ENCODE data around the gene MTCL1.
A peak's percentile ranks its signal among the peaks of the same experiment; 100 is the strongest.

Gene MTCL1

GRCh38 chr18:8688216-8688800 is 17.0 kb upstream of the MTCL1 start:
- no peak for DNase-seq

GRCh38 chr18:8688816-8689215 is 16.5 kb upstream of the MTCL1 start:
- DNase-seq, result no peak

GRCh38 chr18:8689517-8689916 is 15.8 kb upstream of the MTCL1 start:
- no peak for DNase-seq

DNA sequence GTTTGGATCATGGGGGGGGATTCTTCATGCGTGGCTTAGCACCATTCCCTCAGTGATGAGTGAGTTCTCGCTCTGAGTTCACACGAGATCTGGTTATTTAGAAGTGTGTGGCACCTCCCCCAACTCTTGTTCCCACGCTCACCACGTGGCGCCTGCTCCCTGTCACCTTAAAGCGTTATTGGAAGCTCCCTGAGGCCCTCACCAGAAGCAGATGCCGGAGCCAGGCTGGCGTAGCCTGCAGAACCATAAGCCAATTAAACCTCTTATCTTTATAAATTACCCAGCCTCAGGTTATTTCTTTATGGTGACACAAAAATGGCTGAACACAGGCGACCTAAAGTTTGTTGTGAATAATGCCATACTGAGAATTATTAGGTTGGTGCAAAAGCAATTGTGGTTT is 10.5 kb upstream of the MTCL1 start:
- DNase-seq, result no peak

DNA sequence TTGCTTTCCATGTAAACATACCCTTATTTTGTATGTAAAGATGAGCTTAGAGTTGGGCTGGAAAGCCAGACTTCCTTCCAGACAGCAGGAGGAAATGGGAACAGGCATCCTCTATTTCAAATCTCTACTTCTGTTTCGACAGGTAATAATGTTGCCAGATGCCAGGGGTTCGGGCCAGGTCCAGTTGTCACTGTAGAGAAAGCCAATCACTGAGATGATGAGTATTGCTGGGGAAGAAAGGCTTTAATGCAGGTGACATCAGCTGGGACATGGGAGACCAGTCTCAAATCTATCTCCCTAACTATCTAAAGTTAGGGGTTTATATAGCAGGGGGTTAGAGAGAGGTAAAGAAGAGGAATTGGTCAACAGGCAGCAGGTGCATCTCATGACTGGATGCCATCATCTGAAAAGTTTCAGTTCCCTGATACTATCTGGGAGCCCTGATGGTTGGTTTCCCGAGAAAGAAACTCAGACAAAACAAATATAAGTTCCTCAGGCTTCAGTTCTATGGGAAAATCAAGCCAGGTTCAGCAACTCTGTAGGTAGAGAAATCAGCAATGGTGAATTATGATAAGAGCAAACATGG is 9.3 kb upstream of the MTCL1 start:
- no peak for DNase-seq

DNA sequence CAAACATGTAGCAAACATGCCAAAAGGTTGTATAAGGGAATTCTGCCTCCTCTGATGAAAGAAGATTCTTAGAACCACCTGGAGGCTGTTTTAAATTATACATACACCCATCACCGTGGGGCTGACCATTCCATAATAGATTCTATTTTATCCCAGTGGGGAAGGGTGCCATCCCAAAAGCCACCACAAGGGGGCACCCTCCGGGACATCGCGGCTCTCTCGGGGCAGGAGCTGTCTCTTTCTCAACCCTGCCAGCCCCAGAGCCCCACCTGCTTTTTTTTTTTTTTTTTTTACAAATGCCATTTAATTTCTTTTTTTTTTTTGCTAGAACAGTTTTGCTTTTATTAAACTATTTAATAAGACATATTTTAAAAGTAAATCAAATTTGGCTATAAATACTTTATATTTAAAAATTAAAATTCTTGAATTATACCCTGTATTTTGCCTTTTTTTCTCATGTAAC is 8.6 kb upstream of the MTCL1 start:
- DNase-seq, result peak; percentile 81

DNA sequence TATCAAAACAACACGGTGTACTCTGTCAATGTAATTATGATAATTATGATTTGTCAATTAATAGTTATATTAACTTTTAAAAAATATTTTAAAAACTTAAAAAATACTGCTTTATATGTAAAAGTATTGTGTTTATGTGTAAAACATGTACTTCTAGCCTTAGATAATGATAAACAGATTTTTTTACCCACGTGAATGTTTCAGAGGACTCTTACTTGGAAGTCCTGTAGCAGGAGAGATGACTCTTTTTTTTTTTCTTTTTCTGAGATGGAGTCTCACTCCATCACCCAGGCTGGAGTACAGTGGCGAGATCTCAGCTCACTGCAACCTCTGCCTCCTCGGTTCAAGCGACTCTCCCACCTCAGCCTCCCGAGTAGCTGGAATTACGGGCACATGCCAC is 6.2 kb upstream of the MTCL1 start:
- DNase-seq, result no peak

GRCh38 chr18:8699948-8700347 is 5.4 kb upstream of the MTCL1 start:
- peak; percentile 21 for DNase-seq

DNA sequence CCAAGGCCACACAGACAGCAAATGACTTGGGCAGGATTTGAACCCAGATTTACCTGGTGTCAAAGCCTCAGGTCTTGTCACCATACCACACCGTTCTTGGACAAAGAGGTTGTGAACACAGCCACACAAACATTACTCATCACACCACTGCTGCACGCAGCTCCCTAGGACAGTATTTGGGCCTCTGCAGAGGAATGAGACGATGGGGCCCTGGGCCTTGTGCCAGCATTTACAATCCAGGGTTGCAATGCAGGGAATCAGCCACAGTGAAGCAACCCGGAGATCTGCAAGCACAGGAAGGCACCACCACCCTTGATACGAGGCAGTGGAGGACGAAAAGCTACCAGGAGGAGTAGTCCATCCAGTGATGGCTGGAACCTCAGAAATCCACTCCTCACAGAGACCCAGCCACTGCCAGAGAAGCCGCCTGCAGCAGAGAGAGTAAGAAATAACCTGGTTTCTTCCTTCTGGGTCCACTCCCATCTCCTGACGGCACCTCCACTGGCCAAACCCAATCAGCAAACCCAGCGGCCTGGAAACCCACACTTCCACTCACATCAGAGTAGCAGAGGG is 3.7 kb upstream of the MTCL1 start:
- no peak for DNase-seq

GRCh38 chr18:8702668-8703067 is 2.7 kb upstream of the MTCL1 start:
- no peak for DNase-seq

DNA sequence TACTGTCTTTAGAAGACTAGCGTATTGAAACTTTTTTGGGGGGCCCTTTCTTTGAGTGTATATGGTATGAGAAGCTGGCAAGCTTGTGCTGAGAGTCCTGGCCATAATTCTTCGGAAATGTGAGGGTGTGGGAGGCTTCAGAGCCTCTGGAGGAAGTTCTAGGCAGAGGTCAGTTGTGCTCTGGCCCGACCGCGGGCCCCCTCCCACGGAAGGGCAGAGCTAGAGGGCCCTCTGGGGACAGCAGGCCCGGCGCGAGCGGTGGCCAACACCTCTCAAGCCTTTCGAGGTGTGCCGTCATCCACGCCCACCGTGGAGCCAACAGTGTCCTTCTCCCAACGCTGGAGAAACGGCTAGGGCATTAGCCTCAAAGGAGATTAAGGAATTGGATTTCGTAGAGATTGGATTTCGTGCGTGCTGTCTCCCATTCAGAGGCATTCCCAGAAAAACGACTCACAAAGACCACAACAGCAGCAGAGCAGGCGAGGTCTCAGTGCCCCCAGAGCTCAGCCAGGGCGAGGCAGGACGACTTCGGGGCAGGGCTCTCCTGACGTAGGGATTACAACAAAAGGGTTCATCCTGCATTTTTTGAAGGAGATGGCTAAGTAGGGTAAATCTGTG is 2.2 kb upstream of the MTCL1 start:
- DNase-seq, result no peak

- no peak for DNase-seq
These were observed 1.5 kb upstream of the MTCL1 start for GRCh38 chr18:8703781-8704301.

GRCh38 chr18:8704361-8705237 is 757 bp upstream of the MTCL1 start:
- DNase-seq, result peak; percentile 92

DNA sequence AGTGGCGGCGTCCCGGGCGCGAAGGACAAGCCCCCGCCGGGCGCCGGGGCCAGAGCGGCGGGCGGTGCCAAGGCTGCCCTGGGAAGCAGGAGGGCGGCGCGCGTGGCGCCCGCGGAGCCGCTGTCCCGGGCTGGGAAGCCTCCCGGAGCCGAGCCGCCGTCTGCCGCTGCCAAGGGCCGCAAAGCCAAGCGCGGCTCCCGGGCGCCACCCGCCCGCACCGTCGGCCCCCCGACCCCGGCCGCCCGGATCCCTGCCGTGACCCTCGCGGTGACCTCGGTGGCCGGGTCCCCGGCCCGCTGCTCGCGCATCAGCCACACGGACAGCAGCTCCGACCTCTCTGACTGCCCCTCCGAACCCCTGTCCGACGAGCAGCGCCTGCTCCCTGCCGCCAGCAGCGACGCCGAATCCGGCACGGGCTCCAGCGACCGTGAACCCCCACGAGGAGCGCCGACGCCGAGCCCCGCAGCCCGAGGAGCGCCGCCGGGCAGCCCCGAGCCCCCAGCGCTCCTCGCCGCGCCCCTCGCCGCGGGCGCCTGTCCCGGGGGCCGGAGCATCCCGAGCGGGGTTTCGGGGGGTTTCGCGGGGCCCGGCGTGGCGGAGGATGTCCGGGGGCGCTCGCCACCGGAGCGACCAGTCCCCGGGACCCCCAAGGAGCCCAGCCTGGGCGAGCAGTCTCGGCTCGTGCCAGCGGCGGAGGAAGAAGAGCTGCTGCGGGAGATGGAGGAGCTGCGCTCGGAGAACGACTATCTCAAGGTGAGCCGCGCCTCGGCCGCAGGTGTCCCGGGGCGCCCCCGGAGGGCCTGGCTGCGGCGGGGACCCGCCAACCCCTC is 820 bp downstream of the MTCL1 start:
- peak; percentile 38 for DNase-seq

GRCh38 chr18:8706791-8707555 is 1.6 kb downstream of the MTCL1 start:
- peak; percentile 41 for DNase-seq

DNA sequence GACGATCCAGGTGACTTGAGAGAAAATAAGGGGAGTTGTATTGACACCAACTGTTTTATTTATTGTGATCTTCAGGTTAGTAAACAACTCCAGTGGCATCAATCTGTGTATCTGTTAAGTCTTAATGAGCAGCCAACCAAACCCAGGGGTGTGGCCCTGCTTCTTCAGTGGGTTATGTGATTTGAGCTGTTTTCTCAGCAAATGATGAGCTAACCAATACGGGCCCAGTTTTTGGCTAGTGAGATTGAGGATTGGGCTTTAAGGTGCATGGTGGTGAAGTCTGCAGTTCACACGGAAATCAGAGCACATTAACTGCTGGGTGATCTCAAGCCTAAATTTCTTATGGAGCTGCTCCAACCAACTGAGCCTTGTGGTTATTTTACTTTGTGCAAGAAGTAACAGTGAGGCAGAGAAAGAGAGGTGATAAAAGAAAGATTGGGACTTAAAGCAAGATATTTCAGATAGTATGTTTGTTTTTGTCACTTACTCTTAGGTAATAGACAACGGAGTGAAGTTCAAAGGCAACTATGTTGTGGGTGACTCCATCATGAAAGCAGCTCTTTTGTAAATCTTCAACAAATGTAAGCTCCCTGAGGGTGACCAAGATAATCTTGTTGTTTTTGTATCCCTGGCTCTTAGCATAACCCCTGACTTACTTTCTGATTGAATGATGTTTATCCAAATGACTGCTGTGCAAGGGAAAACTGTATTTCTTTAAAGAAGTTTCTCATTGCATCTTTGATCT is 2.4 kb downstream of the MTCL1 start:
- DNase-seq, result no peak

GRCh38 chr18:8708670-8709069 is 3.3 kb downstream of the MTCL1 start:
- no peak for DNase-seq

GRCh38 chr18:8709248-8710059 is 4.1 kb downstream of the MTCL1 start:
- no peak for DNase-seq

DNA sequence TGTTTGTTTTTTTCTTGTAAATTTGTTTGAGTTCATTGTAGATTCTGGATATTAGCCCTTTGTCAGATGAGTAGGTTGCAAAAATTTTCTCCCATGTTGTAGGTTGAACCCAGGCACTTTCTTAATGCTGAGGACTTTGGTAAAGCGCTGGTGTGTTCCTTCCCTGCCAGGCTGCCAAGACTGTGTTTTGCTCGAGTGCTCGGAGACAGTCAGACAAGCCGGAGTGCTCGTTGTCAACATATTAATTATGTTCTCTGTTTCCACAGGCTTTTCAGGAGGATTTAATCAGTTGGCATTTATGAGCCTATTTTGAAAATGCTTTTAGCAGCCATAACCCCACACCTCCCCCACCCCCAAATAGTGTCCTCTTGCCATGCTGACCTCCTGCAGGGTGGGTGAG is 6.4 kb downstream of the MTCL1 start:
- no peak for DNase-seq

GRCh38 chr18:8713691-8714090 is 8.3 kb downstream of the MTCL1 start:
- no peak for DNase-seq

All from hematopoietic multipotent progenitor cell treated with erythropoietin and hydrocortisone succinate and interleukin-3 and kit ligand, for 4 days (in vitro differentiated cells).